ENCODE measurements around the gene ZMAT2. TPM values are rescaled to one million over a fixed set of nuclear protein-coding genes. Genes with fewer than 3 reads are reported as not detected.

Gene ZMAT2
- polyA plus RNA-seq, 2 of the 4 experiments (the other 2 are of a cell fraction) = 90.9 to 208 TPM

- TF ChIP-seq ELK1 (IDR thresholded peaks at IDR 0.05; ENCODE audit: low read depth, low read length) (no peak), HOXB13 (CRISPR knock-in tag; IDR thresholded peaks at IDR 0.05; ENCODE audit: low read depth) (no peak), JUN (IDR thresholded peaks at IDR 0.05) (peak; percentile 36 to 47; a peak in 1 of 5 replicates), CBX2 (IDR thresholded peaks at IDR 0.05; ENCODE audit: borderline replicate concordance, low read depth) (no peak), NR3C1 (IDR thresholded peaks at IDR 0.05) (no peak), ATOH8 (CRISPR knock-in tag; IDR thresholded peaks at IDR 0.05; ENCODE audit: low read depth) (no peak), EHF (CRISPR knock-in tag; IDR thresholded peaks at IDR 0.05) (no peak), EP300 (IDR thresholded peaks at IDR 0.05) (peak in 1 of 2 experiments; percentile 20; a peak in 1 of 5 replicates), FOSL2 (IDR thresholded peaks at IDR 0.05) (peak; percentile 79), FOSL2 (CRISPR knock-in tag; IDR thresholded peaks at IDR 0.05) (peak; percentile 98), EHMT2 (IDR thresholded peaks at IDR 0.05; ENCODE audit: low read depth) (peak; percentile 81), ZFP36 (IDR thresholded peaks at IDR 0.05; ENCODE audit: borderline replicate concordance, partially characterized antibody) (no peak), GATA3 (IDR thresholded peaks at IDR 0.05; ENCODE audit: borderline replicate concordance) (no peak; the same call in 1 of the 2 replicates), BHLHE40 (IDR thresholded peaks at IDR 0.05; ENCODE audit: low read depth, low read length) (no peak), FOSB (CRISPR knock-in tag; IDR thresholded peaks at IDR 0.05) (no peak), RARB (CRISPR knock-in tag; IDR thresholded peaks at IDR 0.05) (no peak), FOXS1 (CRISPR knock-in tag; IDR thresholded peaks at IDR 0.05) (no peak), POLR2AphosphoS2 (conservative IDR thresholded peaks at IDR 0.05; ENCODE audit: low read length) (peak; percentile 91), MYC (IDR thresholded peaks at IDR 0.05; ENCODE audit: borderline replicate concordance, low read length) (no peak), ZNF302 (CRISPR knock-in tag; IDR thresholded peaks at IDR 0.05) (no peak), RAD21 (conservative IDR thresholded peaks at IDR 0.05 in 1 of 2, IDR thresholded peaks at IDR 0.05 in 1 of 2) (no peak), CHD2 (IDR thresholded peaks at IDR 0.05; ENCODE audit: low read length, partially characterized antibody) (no peak), MAZ (IDR thresholded peaks at IDR 0.05; ENCODE audit: borderline replicate concordance, low read depth, low read length) (no peak), PBX3 (IDR thresholded peaks at IDR 0.05) (no peak), TFCP2L1 (CRISPR knock-in tag; IDR thresholded peaks at IDR 0.05) (no peak), MAX (IDR thresholded peaks at IDR 0.05) (peak; percentile 60), CBX8 (IDR thresholded peaks at IDR 0.05) (no peak), E2F6 (IDR thresholded peaks at IDR 0.05; ENCODE audit: borderline replicate concordance, low read depth) (no peak), SREBF2 (IDR thresholded peaks at IDR 0.05) (peak; percentile 81), HEYL (CRISPR knock-in tag; IDR thresholded peaks at IDR 0.05) (no peak), RFX5 (IDR thresholded peaks at IDR 0.05) (no peak), NFE2L2 (conservative IDR thresholded peaks at IDR 0.05; ENCODE audit: low read length) (peak; percentile 92)
- TF ChIP-seq, protein P1, sequence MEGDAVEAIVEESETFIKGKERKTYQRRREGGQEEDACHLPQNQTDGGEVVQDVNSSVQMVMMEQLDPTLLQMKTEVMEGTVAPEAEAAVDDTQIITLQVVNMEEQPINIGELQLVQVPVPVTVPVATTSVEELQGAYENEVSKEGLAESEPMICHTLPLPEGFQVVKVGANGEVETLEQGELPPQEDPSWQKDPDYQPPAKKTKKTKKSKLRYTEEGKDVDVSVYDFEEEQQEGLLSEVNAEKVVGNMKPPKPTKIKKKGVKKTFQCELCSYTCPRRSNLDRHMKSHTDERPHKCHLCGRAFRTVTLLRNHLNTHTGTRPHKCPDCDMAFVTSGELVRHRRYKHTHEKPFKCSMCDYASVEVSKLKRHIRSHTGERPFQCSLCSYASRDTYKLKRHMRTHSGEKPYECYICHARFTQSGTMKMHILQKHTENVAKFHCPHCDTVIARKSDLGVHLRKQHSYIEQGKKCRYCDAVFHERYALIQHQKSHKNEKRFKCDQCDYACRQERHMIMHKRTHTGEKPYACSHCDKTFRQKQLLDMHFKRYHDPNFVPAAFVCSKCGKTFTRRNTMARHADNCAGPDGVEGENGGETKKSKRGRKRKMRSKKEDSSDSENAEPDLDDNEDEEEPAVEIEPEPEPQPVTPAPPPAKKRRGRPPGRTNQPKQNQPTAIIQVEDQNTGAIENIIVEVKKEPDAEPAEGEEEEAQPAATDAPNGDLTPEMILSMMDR (IDR thresholded peaks at IDR 0.05) = no peak
- TF ChIP-seq, protein P2, sequence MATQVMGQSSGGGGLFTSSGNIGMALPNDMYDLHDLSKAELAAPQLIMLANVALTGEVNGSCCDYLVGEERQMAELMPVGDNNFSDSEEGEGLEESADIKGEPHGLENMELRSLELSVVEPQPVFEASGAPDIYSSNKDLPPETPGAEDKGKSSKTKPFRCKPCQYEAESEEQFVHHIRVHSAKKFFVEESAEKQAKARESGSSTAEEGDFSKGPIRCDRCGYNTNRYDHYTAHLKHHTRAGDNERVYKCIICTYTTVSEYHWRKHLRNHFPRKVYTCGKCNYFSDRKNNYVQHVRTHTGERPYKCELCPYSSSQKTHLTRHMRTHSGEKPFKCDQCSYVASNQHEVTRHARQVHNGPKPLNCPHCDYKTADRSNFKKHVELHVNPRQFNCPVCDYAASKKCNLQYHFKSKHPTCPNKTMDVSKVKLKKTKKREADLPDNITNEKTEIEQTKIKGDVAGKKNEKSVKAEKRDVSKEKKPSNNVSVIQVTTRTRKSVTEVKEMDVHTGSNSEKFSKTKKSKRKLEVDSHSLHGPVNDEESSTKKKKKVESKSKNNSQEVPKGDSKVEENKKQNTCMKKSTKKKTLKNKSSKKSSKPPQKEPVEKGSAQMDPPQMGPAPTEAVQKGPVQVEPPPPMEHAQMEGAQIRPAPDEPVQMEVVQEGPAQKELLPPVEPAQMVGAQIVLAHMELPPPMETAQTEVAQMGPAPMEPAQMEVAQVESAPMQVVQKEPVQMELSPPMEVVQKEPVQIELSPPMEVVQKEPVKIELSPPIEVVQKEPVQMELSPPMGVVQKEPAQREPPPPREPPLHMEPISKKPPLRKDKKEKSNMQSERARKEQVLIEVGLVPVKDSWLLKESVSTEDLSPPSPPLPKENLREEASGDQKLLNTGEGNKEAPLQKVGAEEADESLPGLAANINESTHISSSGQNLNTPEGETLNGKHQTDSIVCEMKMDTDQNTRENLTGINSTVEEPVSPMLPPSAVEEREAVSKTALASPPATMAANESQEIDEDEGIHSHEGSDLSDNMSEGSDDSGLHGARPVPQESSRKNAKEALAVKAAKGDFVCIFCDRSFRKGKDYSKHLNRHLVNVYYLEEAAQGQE (IDR thresholded peaks at IDR 0.05) = peak; percentile 91
- TF ChIP-seq, protein P3, sequence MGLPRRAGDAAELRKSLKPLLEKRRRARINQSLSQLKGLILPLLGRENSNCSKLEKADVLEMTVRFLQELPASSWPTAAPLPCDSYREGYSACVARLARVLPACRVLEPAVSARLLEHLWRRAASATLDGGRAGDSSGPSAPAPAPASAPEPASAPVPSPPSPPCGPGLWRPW (IDR thresholded peaks at IDR 0.05) = no peak
Measured at GRCh38 chr5:140710899-140711552, 10.8 kb downstream of the ZMAT2 start (continued).

All from A549 (cell line).